HepG2 (cell line): Measurements from ENCODE around the gene SPATA46.

Source experiments
- ELF4 ChIP-seq: sonication (generic); formaldehyde crosslinking; IDR thresholded peaks from 2 replicates; pipeline ENCODE4 v1.5.0; 2020; ENCODE audit warnings: missing genetic modification reagents, mild to moderate bottlenecking, moderate library complexity, borderline replicate concordance
- GABPA ChIP-seq, 2 experiments: IDR thresholded peaks; 2 replicates each; pipeline ENCODE4 v1.6.1; 2011 to 2016; ENCODE audit warnings: low read depth in 2 of 2, low read length in 1 of 2, missing biosample characterization in 1 of 2, missing genetic modification characterization in 1 of 2
- JUND ChIP-seq: sonication (generic); formaldehyde crosslinking; IDR thresholded peaks from 2 replicates; pipeline ENCODE4 v1.8.0; 2022; ENCODE audit warnings: mild to moderate bottlenecking, missing genetic modification reagents
- POLR2A ChIP-seq, 2 experiments: IDR thresholded peaks; 2 replicates each; pipeline ENCODE4 v1.6.1; 2011; ENCODE audit warnings: low read depth in 2 of 2, low read length in 2 of 2, mild to moderate bottlenecking in 1 of 2, moderate library complexity in 1 of 2; ENCODE audit not compliant: insufficient read depth in 1 of 2
- POLR2AphosphoS5 ChIP-seq: IDR thresholded peaks from 2 replicates; pipeline ENCODE4 v1.6.1; 2012; ENCODE audit warnings: low read depth, low read length
- PRMT3 ChIP-seq: sonication (generic); formaldehyde crosslinking; IDR thresholded peaks from 2 replicates; pipeline ENCODE4 v1.8.1; 2022; ENCODE audit warnings: low read depth, mild to moderate bottlenecking, moderate library complexity, missing genetic modification reagents, borderline replicate concordance
- SMC3 ChIP-seq: IDR thresholded peaks from 2 replicates; pipeline ENCODE4 v1.6.1; 2011; ENCODE audit warnings: low read length, improper control_type of control experiment
- ZKSCAN1 ChIP-seq: fragments of 150-350 bp; IDR thresholded peaks from 2 replicates; pipeline ENCODE4 v1.6.1; 2014; ENCODE audit warnings: low read length
- ZNF136 ChIP-seq: sonication (generic); formaldehyde crosslinking; IDR thresholded peaks from 2 replicates; pipeline ENCODE4 v1.8.1; 2022; ENCODE audit warnings: low read depth, mild to moderate bottlenecking, moderate library complexity, missing genetic modification reagents
- ZNF569 ChIP-seq: sonication (generic); formaldehyde crosslinking; IDR thresholded peaks from 2 replicates; pipeline ENCODE4 v1.5.0; 2020; ENCODE audit warnings: mild to moderate bottlenecking, missing genetic modification reagents, moderate library complexity, borderline replicate concordance
- TF ChIP-seq, protein P1 (sequence below), 2 experiments: sonication (generic) in 1 of 2; formaldehyde crosslinking in 1 of 2; IDR thresholded peaks; 2 replicates each; pipeline versions ENCODE4 v1.5.1 to v1.6.1; 2011 to 2020; ENCODE audit warnings: borderline replicate concordance in 1 of 2, low read depth in 1 of 2, low read length in 1 of 2, mild to moderate bottlenecking in 1 of 2, missing genetic modification reagents in 1 of 2, moderate library complexity in 1 of 2
- TF ChIP-seq, protein P2 (sequence below): sonication (generic); formaldehyde crosslinking; IDR thresholded peaks from 2 replicates; pipeline ENCODE4 v1.4.0; 2020; ENCODE audit warnings: missing genetic modification reagents
- TF ChIP-seq, protein P3 (sequence below): conservative IDR thresholded peaks from 2 replicates; pipeline ENCODE4 v1.6.1; 2018; ENCODE audit warnings: missing genetic modification reagents

DNA sequence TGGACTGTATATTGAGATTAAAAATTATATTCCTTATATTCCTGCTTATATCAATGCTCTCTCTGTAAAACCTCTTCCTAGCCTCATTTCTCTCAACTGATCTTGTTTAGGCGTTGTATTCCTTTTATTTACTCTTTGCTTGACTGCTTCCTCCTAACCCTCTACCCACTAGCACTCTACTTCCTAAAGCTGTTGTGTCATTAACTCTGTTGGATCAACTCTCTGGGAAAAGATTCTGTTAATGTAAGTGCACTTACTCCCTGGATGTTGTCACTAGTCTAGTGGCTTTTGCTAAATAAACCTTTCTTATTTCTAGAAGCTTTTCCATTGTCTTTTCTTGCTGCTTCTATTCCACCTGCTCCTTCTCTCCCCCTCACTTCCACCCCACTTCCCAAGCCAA lies 6.5 kb downstream of the SPATA46 start:
- TF ChIP-seq, protein P1, sequence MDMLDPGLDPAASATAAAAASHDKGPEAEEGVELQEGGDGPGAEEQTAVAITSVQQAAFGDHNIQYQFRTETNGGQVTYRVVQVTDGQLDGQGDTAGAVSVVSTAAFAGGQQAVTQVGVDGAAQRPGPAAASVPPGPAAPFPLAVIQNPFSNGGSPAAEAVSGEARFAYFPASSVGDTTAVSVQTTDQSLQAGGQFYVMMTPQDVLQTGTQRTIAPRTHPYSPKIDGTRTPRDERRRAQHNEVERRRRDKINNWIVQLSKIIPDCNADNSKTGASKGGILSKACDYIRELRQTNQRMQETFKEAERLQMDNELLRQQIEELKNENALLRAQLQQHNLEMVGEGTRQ (IDR thresholded peaks at IDR 0.05; ENCODE audit: low read depth, low read length) = no peak
- TF ChIP-seq, protein P1 (CRISPR knock-in tag; IDR thresholded peaks at IDR 0.05; ENCODE audit: borderline replicate concordance) = no peak
- TF ChIP-seq ZKSCAN1 (no peak), POLR2AphosphoS5 (no peak), ELF4 (CRISPR knock-in tag) (no peak), GABPA (IDR thresholded peaks at IDR 0.05; ENCODE audit: low read depth, low read length) (no peak), GABPA (CRISPR knock-in tag; IDR thresholded peaks at IDR 0.05; ENCODE audit: low read depth) (no peak), PRMT3 (CRISPR knock-in tag) (no peak), POLR2A (IDR thresholded peaks at IDR 0.05; ENCODE audit: insufficient read depth in 1 of 2, low read depth in 2 of 2, low read length in 2 of 2) (no peak), JUND (CRISPR knock-in tag) (no peak), SMC3 (no peak), ZNF569 (CRISPR knock-in tag) (no peak), ZNF136 (CRISPR knock-in tag) (no peak)
- TF ChIP-seq, protein P2, sequence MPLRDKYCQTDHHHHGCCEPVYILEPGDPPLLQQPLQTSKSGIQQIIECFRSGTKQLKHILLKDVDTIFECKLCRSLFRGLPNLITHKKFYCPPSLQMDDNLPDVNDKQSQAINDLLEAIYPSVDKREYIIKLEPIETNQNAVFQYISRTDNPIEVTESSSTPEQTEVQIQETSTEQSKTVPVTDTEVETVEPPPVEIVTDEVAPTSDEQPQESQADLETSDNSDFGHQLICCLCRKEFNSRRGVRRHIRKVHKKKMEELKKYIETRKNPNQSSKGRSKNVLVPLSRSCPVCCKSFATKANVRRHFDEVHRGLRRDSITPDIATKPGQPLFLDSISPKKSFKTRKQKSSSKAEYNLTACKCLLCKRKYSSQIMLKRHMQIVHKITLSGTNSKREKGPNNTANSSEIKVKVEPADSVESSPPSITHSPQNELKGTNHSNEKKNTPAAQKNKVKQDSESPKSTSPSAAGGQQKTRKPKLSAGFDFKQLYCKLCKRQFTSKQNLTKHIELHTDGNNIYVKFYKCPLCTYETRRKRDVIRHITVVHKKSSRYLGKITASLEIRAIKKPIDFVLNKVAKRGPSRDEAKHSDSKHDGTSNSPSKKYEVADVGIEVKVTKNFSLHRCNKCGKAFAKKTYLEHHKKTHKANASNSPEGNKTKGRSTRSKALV (CRISPR knock-in tag) = no peak
- TF ChIP-seq, protein P3, sequence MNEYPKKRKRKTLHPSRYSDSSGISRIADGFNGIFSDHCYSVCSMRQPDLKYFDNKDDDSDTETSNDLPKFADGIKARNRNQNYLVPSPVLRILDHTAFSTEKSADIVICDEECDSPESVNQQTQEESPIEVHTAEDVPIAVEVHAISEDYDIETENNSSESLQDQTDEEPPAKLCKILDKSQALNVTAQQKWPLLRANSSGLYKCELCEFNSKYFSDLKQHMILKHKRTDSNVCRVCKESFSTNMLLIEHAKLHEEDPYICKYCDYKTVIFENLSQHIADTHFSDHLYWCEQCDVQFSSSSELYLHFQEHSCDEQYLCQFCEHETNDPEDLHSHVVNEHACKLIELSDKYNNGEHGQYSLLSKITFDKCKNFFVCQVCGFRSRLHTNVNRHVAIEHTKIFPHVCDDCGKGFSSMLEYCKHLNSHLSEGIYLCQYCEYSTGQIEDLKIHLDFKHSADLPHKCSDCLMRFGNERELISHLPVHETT = no peak
